Pancreas (tissue), 10 donors: Measurements from ENCODE around the gene SERPINE2. TPM values are rescaled to one million over a fixed set of nuclear protein-coding genes. Genes with fewer than 3 reads are reported as not detected.

ENCODE experiments used
- ATAC-seq, 4 donors: fragments of 200-7000 bp; cut with Tn5 transposase; one replicate each; pipeline versions ENCODE4 v1.8.0 to v1.9.1; 2020; ENCODE audit warnings: mild to moderate bottlenecking in 4 of 4, moderate library complexity in 4 of 4
- DNase-seq, 6 donors: peaks; one replicate each; pipeline ENCODE4 v3.0.0-alpha.2; 2020
- FAIRE-seq: peaks from 2 replicates; lab custom pipeline; 2012; peaks lifted over from hg19 to GRCh38; lab: Jason Lieb, UNC
- H3K27ac ChIP-seq, 4 donors: fragments of 200-600 bp; sonication (generic); 1 replicate in 3 of 4; 2 replicates in 1 of 4; pipeline versions ENCODE4 v1.5.0 to v1.8.0; 2020
- H3K27me3 ChIP-seq, 4 donors: fragments of 200-600 bp; one replicate each; pipeline ENCODE4 v1.8.0; 2021
- H3K36me3 ChIP-seq, 3 donors: fragments of 200-600 bp; sonication (generic) in 1 of 3; one replicate each; pipeline versions ENCODE4 v1.5.0 to v1.8.0; 2020 to 2021
- H3K4me1 ChIP-seq, 3 donors: fragments of 200-600 bp; one replicate each; pipeline ENCODE4 v1.8.0; 2021
- H3K4me3 ChIP-seq, 4 donors: fragments of 200-600 bp; sonication (generic) in 2 of 4; one replicate each; pipeline versions ENCODE4 v1.5.0 to v1.8.0; 2020 to 2021
- H3K9me3 ChIP-seq, 4 donors: fragments of 200-600 bp; one replicate each; pipeline ENCODE4 v1.8.0; 2021
- CTCF ChIP-seq, 4 donors: fragments of 200-600 bp; sonication (generic) in 3 of 4; IDR thresholded peaks; one replicate each; pipeline versions ENCODE4 v1.5.0 to v1.8.0; 2021; ENCODE audit warnings: antibody characterized with exemption in 4 of 4
- WGBS, 2 donors: extraction: QIAGEN DNeasy Blood & Tissue Kit; methylation state at CpG; one replicate each; pipeline ENCODE4 v1.1.7; 2013; 5-methylcytosine and 5-hydroxymethylcytosine counted together
- intact Hi-C, 3 donors: fragments of 100-400 bp; cut with DNase I; formaldehyde crosslinking; loops; one replicate each; pipeline versions ENCODE4 v1.11.1 to v1.14.2; 2022
- polyA plus RNA-seq, 2 donors: library from polyadenylated mRNA; stranded (reverse); fragments of 200-250 nt; gene quantifications; one replicate each; pipeline ENCODE4 v1.2.3, GENCODE V29; 2013
- total RNA-seq, 6 donors: library from RNA; stranded (reverse); fragmentation: NEBNext Ultra II Directional in 4 of 6; extraction: Animal tissue kit (Norgen Biotek cat#: 25700) in 4 of 6; gene quantifications; one replicate each; pipeline versions ENCODE4 v1.2.1 to v1.2.4, GENCODE V29; 2021 to 2023
- donor health status: healthy with polysubstance abuse.
- donor health status: DM: no; HTN: no; CAD: no; lungs with moderate emphysema.
- donor health status: DM: no; HTN: no; CAD: no.
- donor health status: control.
- donor health status: control.
- donor health status: Bipolar disorder and iron deficiency.
- donor health status: DM: yes; HTN: yes; CAD: no.
- donor health status: DM: no; HTN: no; CAD: no.
- donor health status: DM: no; HTN: no; CAD: no.
- donor health status: DM: yes; HTN: yes; CAD: no.

Gene SERPINE2
- total and polyA plus RNA-seq, 8 donors: 1.0 to 14.8 (median 2.8) TPM

GRCh38 chr2:224056889-224057288 lies 17.8 kb upstream of the SERPINE2 start:
- no peak overlapping the region for H3K27ac ChIP-seq
- no peak for FAIRE-seq
- WGBS, 2 donors: 87 to 95% methylated on average over 1 of the region's 1 CpG
- H3K4me1 ChIP-seq: no peaks in the 10 kb centered on the region
- intact Hi-C loops: no loop called here
- H3K4me3 ChIP-seq: no peak overlapping the region
- ATAC-seq: no peak
- H3K9me3 ChIP-seq: no peaks in the 10 kb centered on the region
- TF ChIP-seq CTCF (IDR thresholded peaks at IDR 0.05): no peak
- no peak for DNase-seq
- H3K27me3 ChIP-seq: no peaks in the 10 kb centered on the region
- no peaks in the 10 kb centered on the region for H3K36me3 ChIP-seq

- DNase-seq (no peak), ATAC-seq (no peak), FAIRE-seq (no peak)
- Histone ChIP-seq H3K27me3 (no peaks in the 10 kb centered on the region), H3K27ac (no peak overlapping the region), H3K9me3 (no peaks in the 10 kb centered on the region), H3K4me1 (no peaks in the 10 kb centered on the region), H3K4me3 (no peak overlapping the region), H3K36me3 (no peaks in the 10 kb centered on the region)
- no peak for TF ChIP-seq CTCF (IDR thresholded peaks at IDR 0.05)
- intact Hi-C loops: no loop called here
- WGBS, 2 donors: 80 to 83% methylated on average over 3 of the region's 3 CpGs
These were observed 16.0 kb upstream of the SERPINE2 start for GRCh38 chr2:224055101-224055500.

- intact Hi-C loops: no loop called here
- no peak overlapping the region for H3K4me3 ChIP-seq
- TF ChIP-seq CTCF (IDR thresholded peaks at IDR 0.05): no peak
- H3K27ac ChIP-seq: no peak overlapping the region
- ATAC-seq: no peak
- no peaks in the 10 kb centered on the region for H3K36me3 ChIP-seq
- H3K27me3 ChIP-seq: peaks cover 0 to 7% (median 0%) of the 10 kb centered on the region in 4 donors
- no peak for FAIRE-seq
- DNase-seq: no peak
- 78 to 87% methylated on average over 3 of the region's 3 CpGs for WGBS, 2 donors
- H3K9me3 ChIP-seq: no peaks in the 10 kb centered on the region
- no peaks in the 10 kb centered on the region for H3K4me1 ChIP-seq
These were observed 7.7 kb upstream of the SERPINE2 start for GRCh38 chr2:224046752-224047151.

GRCh38 chr2:224042191-224042696 lies 3.2 kb upstream of the SERPINE2 start:
- Histone ChIP-seq H3K27ac (no peak overlapping the region), H3K9me3 (no peaks in the 10 kb centered on the region), H3K4me3 (no peak overlapping the region), H3K4me1 (peaks cover 0 to 6% (median 0%) of the 10 kb centered on the region in 3 donors), H3K36me3 (no peaks in the 10 kb centered on the region), H3K27me3 (peaks cover 0 to 3% (median 0%) of the 10 kb centered on the region in 4 donors)
- FAIRE-seq (no peak), ATAC-seq (no peak), DNase-seq (no peak)
- 26 to 31% methylated on average over 6 of the region's 6 CpGs for WGBS, 2 donors
- no peak for TF ChIP-seq CTCF (IDR thresholded peaks at IDR 0.05)
- intact Hi-C loops: no loop called here

GRCh38 chr2:224041554-224041953 lies 2.5 kb upstream of the SERPINE2 start:
- H3K4me3 ChIP-seq: no peak overlapping the region
- no peak for FAIRE-seq
- H3K27me3 ChIP-seq: peaks cover 0 to 3% (median 0%) of the 10 kb centered on the region in 4 donors
- WGBS, 2 donors: 71% methylated on average over 6 of the region's 6 CpGs
- intact Hi-C loops: no loop called here
- no peak for TF ChIP-seq CTCF (IDR thresholded peaks at IDR 0.05)
- no peaks in the 10 kb centered on the region for H3K9me3 ChIP-seq
- ATAC-seq: no peak
- peaks cover 0 to 6% (median 0%) of the 10 kb centered on the region in 3 donors for H3K4me1 ChIP-seq
- H3K36me3 ChIP-seq: no peaks in the 10 kb centered on the region
- H3K27ac ChIP-seq: no peak overlapping the region
- DNase-seq: no peak
